K562 (cell line): ENCODE results near the gene EPB41L4A. TPM values are rescaled to one million over a fixed set of nuclear protein-coding genes. Genes with fewer than 3 reads are reported as not detected.

Experiments used
- ATAC-seq: fragments of 200-7000 bp; cut with Tn5 transposase; 3 replicates; pipeline ENCODE4 v1.9.1; 2020; ENCODE audit warnings: moderate library complexity
- BruUV-seq: library from RNA; stranded (reverse); fragments of 400-500 nt; replicated peaks from 2 replicates; lab custom pipeline; 2021; lab: Mats Ljungman, UMichigan
- CTCF ChIA-PET: fragments of 300-600 bp; formaldehyde crosslinking; extraction: SDS; loops from one replicate; lab custom pipeline; 2021; ENCODE audit warnings: low intra/inter-chr PET ratio; lab: Yijun Ruan, JAX
- POLR2A ChIA-PET: fragments of 300-600, 350-650 bp; sonication (Branson Sonifier 250); formaldehyde crosslinking; extraction: SDS; loops from one replicate; lab custom pipeline; 2021; ENCODE audit warnings: antibody characterized with exemption, inconsistent platforms; lab: Yijun Ruan, JAX
- DNase-seq, 4 experiments: peaks; one replicate each; pipeline versions ENCODE4 v3.0.0 to v3.0.0-alpha.2; 2011 to 2018; ENCODE audit warnings: low spot score in 3 of 4, mixed read lengths in 3 of 4; ENCODE audit errors: extremely low read depth in 1 of 4
- FAIRE-seq: peaks from 2 replicates; lab custom pipeline; 2011; peaks lifted over from hg19 to GRCh38; lab: Jason Lieb, UNC
- H2AFZ ChIP-seq: 2 replicates; pipeline ENCODE4 v1.6.0; 2011; ENCODE audit warnings: low read depth, low read length, control low read depth, inconsistent platforms
- H3K27ac ChIP-seq: fragments of 200-600 bp; 3 replicates; pipeline ENCODE4 v1.8.0; 2011; ENCODE audit warnings: low read depth, mild to moderate bottlenecking, control low read depth, inconsistent platforms, low read length, moderate library complexity, mixed read lengths; ENCODE audit errors: extremely low read depth
- H3K27me3 ChIP-seq, 2 experiments: fragments of 300-600 bp in 1 of 2; 2 replicates in 1 of 2; 3 replicates in 1 of 2; pipeline versions ENCODE4 v1.6.0 to v1.8.0; 2011; ENCODE audit warnings: inconsistent platforms in 2 of 2, low read length in 2 of 2, mild to moderate bottlenecking in 1 of 2, mixed read lengths in 1 of 2, moderate library complexity in 1 of 2; ENCODE audit not compliant: control insufficient read depth in 2 of 2, insufficient read depth in 2 of 2
- H3K36me3 ChIP-seq: fragments of 300-600 bp; 3 replicates; pipeline ENCODE4 v1.8.0; 2011; ENCODE audit warnings: mild to moderate bottlenecking, low read length, inconsistent platforms; ENCODE audit not compliant: control insufficient read depth, insufficient read depth
- H3K4me1 ChIP-seq, 2 experiments: fragments of 200-600 bp in 1 of 2; replicated peaks in 1 of 2; 2 replicates in 1 of 2; 3 replicates in 1 of 2; pipeline versions ENCODE4 v1.5.1 to v1.8.0; 2011; ENCODE audit warnings: inconsistent platforms in 2 of 2, low read length in 2 of 2, mild to moderate bottlenecking in 1 of 2, mixed read lengths in 1 of 2, moderate library complexity in 1 of 2; ENCODE audit not compliant: control insufficient read depth in 2 of 2, insufficient read depth in 2 of 2
- H3K4me2 ChIP-seq: 2 replicates; pipeline ENCODE4 v1.6.1; 2011; ENCODE audit warnings: low read length, control low read depth, inconsistent platforms, mixed read lengths; ENCODE audit not compliant: insufficient read depth
- H3K4me3 ChIP-seq: fragments of 200-600 bp; sonication (generic), shearing (Covaris generic); 2 replicates; pipeline ENCODE4 v1.5.1; 2016; ENCODE audit warnings: control low read depth, inconsistent platforms
- H3K79me2 ChIP-seq: fragments of 200-600 bp; 3 replicates; pipeline ENCODE4 v1.8.0; 2011; ENCODE audit warnings: low read length, inconsistent platforms; ENCODE audit not compliant: control insufficient read depth, insufficient read depth
- H3K9ac ChIP-seq, 2 experiments: 2 replicates each; pipeline versions ENCODE4 v1.6.0 to v1.6.1; 2011; ENCODE audit warnings: low read depth in 2 of 2, low read length in 2 of 2, control low read depth in 1 of 2, inconsistent platforms in 1 of 2, mild to moderate bottlenecking in 1 of 2, mixed read lengths in 1 of 2; ENCODE audit not compliant: insufficient read depth in 1 of 2
- H3K9me1 ChIP-seq: one replicate; pipeline ENCODE4 v1.6.0; 2011; ENCODE audit warnings: inconsistent platforms, mild to moderate bottlenecking, low read length, moderate library complexity; ENCODE audit not compliant: control insufficient read depth, insufficient read depth
- H3K9me3 ChIP-seq: replicated peaks from 2 replicates; pipeline ENCODE4 v1.5.1; 2011; ENCODE audit warnings: low read depth, low read length, inconsistent platforms; ENCODE audit not compliant: control insufficient read depth, insufficient read depth
- H4K20me1 ChIP-seq: replicated peaks from 2 replicates; pipeline ENCODE4 v1.6.1; 2011; ENCODE audit warnings: low read length, inconsistent platforms, mixed read lengths; ENCODE audit not compliant: control insufficient read depth, insufficient read depth
- BRF2 ChIP-seq: IDR thresholded peaks from 3 replicates; pipeline ENCODE4 v1.6.1; 2011; ENCODE audit warnings: borderline replicate concordance, mild to moderate bottlenecking; ENCODE audit not compliant: insufficient read length, insufficient read depth
- CAMTA2 ChIP-seq: fragments of 250-450 bp; sonication (Bioruptor Pico); conservative IDR thresholded peaks from 2 replicates; pipeline ENCODE4 v1.5.1; 2022
- GTF2F1 ChIP-seq: IDR thresholded peaks from 2 replicates; pipeline ENCODE4 v1.6.1; 2011; ENCODE audit warnings: low read depth, low read length, improper control_type of control experiment
- MXD1 ChIP-seq: fragments of 250-450 bp; sonication (Bioruptor Pico); IDR thresholded peaks from 2 replicates; pipeline ENCODE4 v1.8.0; 2021; ENCODE audit warnings: borderline replicate concordance, mild to moderate bottlenecking, moderate library complexity; ENCODE audit not compliant: poor library complexity, severe bottlenecking
- NELFE ChIP-seq: IDR thresholded peaks from 2 replicates; pipeline ENCODE4 v1.6.1; 2011; ENCODE audit warnings: mild to moderate bottlenecking; ENCODE audit not compliant: insufficient read depth, insufficient read length
- NONO ChIP-seq, 2 experiments: fragments of 200-400 bp in 1 of 2; fragments of 450-650 bp in 1 of 2; formaldehyde crosslinking in 1 of 2; IDR thresholded peaks; 2 replicates each; pipeline ENCODE4 v1.6.1; 2017; ENCODE audit warnings: low read depth in 2 of 2, mild to moderate bottlenecking in 2 of 2, moderate library complexity in 2 of 2, low read length in 1 of 2
- PATZ1 ChIP-seq: fragments of 250-450 bp; sonication (Bioruptor Pico); IDR thresholded peaks from 2 replicates; pipeline ENCODE4 v1.5.0; 2020; ENCODE audit warnings: mild to moderate bottlenecking, borderline replicate concordance
- SIX5 ChIP-seq, 2 experiments: IDR thresholded peaks; 2 replicates each; pipeline ENCODE4 v1.6.1; 2011; ENCODE audit warnings: low read length in 2 of 2, borderline replicate concordance in 1 of 2, low read depth in 1 of 2, mild to moderate bottlenecking in 1 of 2, moderate library complexity in 1 of 2; ENCODE audit not compliant: insufficient read depth in 1 of 2
- WGBS: fragments of 100-300 bp; shearing (Covaris generic); methylation state at CpG from one replicate; pipeline ENCODE4 v1.1.6; 2016; ENCODE audit warnings: low coverage, mixed read lengths; ENCODE audit not compliant: insufficient coverage; ENCODE audit errors: missing lambda C conversion rate; 5-methylcytosine and 5-hydroxymethylcytosine counted together
- in situ Hi-C: fragments of 300-500 bp; cut with MboI; formaldehyde crosslinking; loops from 4 replicates; pipeline ENCODE4 v1.15.0; 2018; ENCODE audit warnings: inconsistent platforms, mixed read lengths
- intact Hi-C: fragments of 100-400 bp; cut with micrococcal nuclease; formaldehyde crosslinking; loops from 2 replicates; pipeline ENCODE4 v1.14.2; 2022
- polyA plus RNA-seq, 8 experiments: library from polyadenylated mRNA; depleted of rRNA in 4 of 8; stranded (reverse) in 5 of 8; unstranded in 3 of 8; fragments of >200 nt; fragmentation: Nextera tagmentation in 2 of 8; fragmentation: Illumina TruSeq in 1 of 8; extraction: Ambion mirVana in 2 of 8; extraction: Trizol in 1 of 8; gene quantifications; 2 replicates each; pipeline versions ENCODE4 v1.2.1 to v1.2.3, GENCODE V29; 2011 to 2014; ENCODE audit warnings: inconsistent platforms in 1 of 8, missing spikeins in 1 of 8
- total RNA-seq, 7 experiments: library from RNA; depleted of rRNA in 6 of 7; stranded (reverse); fragments of >200 nt in 6 of 7; fragmentation: Illumina TruSeq in 2 of 7; extraction: Trizol in 2 of 7; gene quantifications; 2 replicates each; pipeline versions ENCODE4 v1.2.1 to v1.2.3, GENCODE V29; 2011 to 2021; ENCODE audit warnings: low replicate concordance in 1 of 7

Gene EPB41L4A
- total and polyA plus RNA-seq, 9 of the 15 experiments (the other 6 are each of a cell fraction or from before 2014, with no cell fraction given), result 0.04 to 0.35 (median 0.12) TPM; not detected in 3

GRCh38 chr5:112413611-112414010 lies 5.5 kb downstream of the EPB41L4A start:
- CTCF ChIA-PET, result no interaction called here
- in situ Hi-C loops, result no loop called here

More at GRCh38 chr5:112413611-112414010, 5.5 kb downstream of the EPB41L4A start:
- no peaks in the 10 kb centered on the region for H3K36me3 ChIP-seq
- POLR2A ChIA-PET, result no interaction called here
- TF ChIP-seq MXD1 (no peak), PATZ1 (no peak), NELFE (no peak), SIX5 (IDR thresholded peaks at IDR 0.05; ENCODE audit: borderline replicate concordance in 1 of 2, insufficient read depth in 1 of 2, low read depth in 1 of 2, low read length in 2 of 2) (no peak), GTF2F1 (no peak), NONO (IDR thresholded peaks at IDR 0.05; ENCODE audit: low read depth in 2 of 2, low read length in 1 of 2) (no peak), CAMTA2 (no peak), BRF2 (no peak)
- H4K20me1 ChIP-seq, result no peaks in the 10 kb centered on the region
- FAIRE-seq, result no peak
- no peak overlapping the region for H2AFZ ChIP-seq
- peaks cover 12 to 15% of the 10 kb centered on the region in 2 experiments for H3K27me3 ChIP-seq
- H3K9me3 ChIP-seq, result no peaks in the 10 kb centered on the region
- peaks cover 0 to 2% of the 10 kb centered on the region in 2 experiments; a peak in 2 of 5 replicates for H3K4me1 ChIP-seq
- H3K9me1 ChIP-seq, result no peaks in the 10 kb centered on the region
- no peak for DNase-seq
- no peaks in the 10 kb centered on the region for H3K79me2 ChIP-seq
- H3K9ac ChIP-seq, result no peak overlapping the region
- no peak overlapping the region for H3K27ac ChIP-seq
- H3K4me3 ChIP-seq, result no peak overlapping the region
- no peak for ATAC-seq
- no TSS peak for BruUV-seq
- H3K4me2 ChIP-seq, result no peak overlapping the region
- intact Hi-C loops, result no loop called here
- WGBS, result 0% methylated on average over 3 of the region's 3 CpGs
